HG03066 (cell line): ENCODE results near the gene DIS3L.
A peak's percentile ranks its signal among the peaks of the same experiment; 100 is the strongest.
"Not testable (repeated sequence)": the region's sequence is repeated elsewhere in the genome, so short reads cannot be mapped to it uniquely, and the experiment has no call there.

ENCODE experiments used
- ATAC-seq: cut with Tn5 transposase; IDR thresholded peaks from one replicate; pipeline ENCODE4 v1.9.1; 2021; ENCODE audit warnings: low read depth; ENCODE audit not compliant: unreplicated experiment

Gene DIS3L

DNA sequence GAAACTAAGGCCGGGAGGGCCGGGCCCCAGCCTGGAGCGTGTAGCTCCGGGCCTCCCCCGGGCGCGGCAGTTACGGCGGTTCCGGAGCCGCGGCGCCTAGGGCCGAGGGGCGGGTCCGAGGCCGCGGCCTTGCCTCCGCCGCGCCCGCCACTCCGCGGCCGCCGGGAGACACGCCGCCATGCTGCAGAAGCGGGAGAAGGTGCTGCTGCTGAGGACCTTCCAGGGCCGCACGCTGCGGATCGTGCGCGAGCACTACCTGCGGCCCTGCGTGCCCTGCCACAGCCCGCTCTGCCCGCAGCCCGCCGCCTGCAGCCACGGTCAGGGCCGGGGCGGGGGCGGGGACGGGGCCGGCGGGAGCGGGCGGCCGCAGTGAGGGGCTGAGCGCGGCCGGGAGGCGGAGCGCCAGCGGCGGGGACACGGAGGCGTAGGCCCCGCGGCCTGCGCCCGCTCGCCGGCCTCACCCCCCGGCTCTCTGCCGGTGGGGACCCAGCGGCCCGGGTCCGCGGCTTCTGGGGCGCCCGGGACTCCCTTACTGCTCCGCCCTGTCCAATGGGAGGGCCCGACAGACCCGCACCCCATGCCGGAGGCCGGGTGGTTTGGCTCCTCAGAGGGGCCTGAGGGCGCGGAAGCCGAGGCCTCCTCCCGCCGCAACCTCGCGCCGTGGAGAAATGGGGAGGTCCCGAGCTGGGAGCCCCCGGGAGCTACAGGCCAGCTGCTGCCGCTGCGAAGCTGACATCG lies at the start of gene DIS3L:
Gene DIS3L (plus strand): TSS at position 150 of the 738 bp plus-strand sequence. CDS start 29 bp downstream, at position 179.
- ATAC-seq, result peak; percentile 54

DNA sequence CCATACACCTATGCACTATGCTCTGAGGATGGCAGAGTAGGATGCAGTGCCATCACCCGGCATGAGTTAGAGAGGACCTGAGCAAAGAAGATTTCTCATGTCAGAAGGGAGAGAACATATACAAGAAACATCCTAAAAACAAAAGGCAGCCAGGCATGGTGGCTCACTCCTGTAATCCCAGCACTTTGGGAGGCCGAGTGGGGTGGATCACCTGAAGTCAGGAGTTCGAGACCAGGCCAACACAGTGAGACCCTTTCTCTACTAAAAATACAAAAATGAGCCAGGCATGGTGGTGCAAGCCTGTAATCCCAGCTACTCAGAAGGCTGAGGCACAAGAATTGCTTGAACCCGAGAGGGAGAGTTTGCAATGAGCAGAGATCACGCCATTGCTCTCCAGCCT lies 47.5 kb upstream of the DIS3L start:
- ATAC-seq, result not testable (repeated sequence)

DNA sequence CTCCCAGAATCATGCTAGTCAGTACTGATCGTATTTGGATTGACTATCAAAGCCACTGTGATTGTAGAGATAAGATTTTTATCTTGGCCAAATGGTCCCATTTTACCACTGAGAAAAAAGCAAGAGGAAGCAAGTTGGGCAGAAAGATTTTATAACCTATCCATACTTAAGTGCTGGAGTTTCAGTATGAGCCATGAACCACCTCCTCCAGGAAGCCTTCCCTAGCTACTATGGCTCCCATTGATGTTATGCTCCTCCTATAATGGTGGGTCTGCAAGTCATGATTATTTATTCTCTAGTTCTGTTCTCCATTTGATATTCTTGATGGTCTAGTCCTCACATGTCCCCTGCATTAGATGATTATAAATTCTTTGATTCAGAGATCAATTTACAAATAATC lies 46.4 kb upstream of the DIS3L start:
- ATAC-seq, result no peak

DNA sequence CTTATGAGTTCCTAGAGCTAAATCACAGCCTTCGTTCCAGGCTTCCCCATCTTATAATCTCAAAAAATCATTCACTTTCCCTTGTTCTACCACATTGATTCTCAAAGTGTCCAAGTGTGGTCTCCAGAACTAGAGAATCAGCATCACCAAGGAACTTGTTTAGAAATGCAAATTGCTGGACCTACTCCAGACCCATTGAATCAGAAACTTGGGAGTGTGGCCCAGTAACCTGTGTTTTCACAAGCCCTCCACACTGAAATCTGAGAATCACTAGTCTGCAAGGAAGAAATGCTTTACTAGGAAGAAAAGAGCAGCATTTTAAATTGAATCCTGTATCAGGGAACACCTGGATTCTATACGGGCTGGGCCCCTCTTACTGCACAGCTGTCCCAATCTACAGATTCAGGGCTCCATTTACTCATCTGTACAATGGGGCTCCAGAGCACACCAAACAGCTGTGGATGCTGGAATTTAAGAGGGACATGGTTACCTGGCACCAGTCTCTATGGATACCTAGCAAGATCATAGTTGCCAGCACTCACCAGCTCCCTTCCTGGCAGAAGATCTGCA lies 43.7 kb upstream of the DIS3L start:
- ATAC-seq, result no peak

DNA sequence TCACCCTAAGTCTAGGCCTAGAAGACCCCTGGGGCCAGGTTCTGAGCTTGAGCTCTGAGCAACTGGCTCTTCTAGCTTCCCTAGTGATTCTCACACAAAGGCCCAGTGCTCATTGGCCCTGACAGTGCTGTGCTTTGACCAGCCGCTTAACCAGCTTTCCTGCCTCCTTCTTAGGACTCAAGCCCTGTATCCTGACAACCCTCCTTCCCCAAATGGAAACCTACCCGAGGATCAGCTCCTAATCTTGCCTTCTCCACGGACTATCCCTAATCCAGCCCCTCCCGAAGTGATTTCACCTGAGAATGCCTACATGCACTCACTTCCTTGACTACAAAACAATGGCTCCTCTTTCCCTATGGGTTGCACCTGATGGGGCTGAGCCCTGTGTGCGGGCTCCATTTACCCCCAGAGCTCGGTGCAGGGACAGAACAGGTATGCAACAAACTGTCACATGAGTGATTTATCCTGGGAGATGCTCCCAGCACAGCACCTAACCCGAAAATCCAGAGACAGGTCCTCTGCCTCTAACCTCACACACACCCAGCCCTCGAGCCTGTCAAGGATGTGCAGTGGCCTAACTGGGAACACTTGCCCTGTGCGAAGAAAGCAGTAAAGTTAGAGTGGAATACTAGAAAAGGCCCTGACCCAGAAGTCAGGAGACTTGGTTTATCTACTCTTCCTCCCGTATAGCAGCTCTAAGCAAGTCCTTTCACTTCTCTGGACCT lies 42.1 kb upstream of the DIS3L start:
- ATAC-seq, result no peak

DNA sequence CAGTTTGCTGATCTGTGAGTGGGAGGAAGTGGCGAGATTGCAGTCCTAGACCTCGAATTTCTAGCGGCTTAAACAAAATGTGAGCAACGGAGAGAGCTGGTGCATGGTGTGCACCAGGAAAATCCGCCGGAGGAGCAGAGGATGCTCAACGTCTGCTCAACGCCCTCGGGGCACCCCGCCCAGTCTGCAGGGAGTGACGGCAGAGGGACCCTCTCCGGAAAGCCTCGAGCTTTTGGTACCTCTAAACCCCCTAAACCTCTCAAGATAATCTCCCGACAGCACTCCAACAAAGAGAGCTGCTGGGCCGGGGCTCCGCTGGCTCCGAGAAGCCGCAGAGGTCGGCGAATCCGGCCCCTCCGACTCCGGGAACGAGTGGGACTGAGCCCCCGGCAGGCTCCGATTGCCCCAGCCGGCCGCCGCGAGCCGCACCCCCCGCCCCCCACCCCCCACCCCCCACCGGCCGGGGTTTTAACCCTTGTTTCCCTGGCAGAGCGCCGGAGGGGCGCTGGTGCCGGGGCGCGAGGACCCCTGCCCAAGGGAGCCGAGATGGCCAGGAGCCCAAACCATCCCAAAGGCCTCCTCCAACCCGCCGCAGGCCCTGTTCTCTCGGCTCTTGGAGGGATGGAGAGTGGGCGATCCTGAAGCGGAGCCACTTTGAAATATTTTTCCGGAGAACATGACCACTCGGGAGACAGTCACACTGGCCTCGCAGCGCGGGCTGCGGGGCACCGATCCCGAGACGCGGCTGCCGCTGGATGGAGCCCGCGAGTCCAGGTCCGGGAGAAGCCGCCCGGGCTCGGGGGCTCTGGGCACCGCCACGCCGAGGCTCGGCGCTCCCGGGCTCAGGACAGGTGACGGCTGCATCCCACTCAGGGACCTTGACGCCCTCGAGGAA lies 41.3 kb upstream of the DIS3L start:
- no peak for ATAC-seq

DNA sequence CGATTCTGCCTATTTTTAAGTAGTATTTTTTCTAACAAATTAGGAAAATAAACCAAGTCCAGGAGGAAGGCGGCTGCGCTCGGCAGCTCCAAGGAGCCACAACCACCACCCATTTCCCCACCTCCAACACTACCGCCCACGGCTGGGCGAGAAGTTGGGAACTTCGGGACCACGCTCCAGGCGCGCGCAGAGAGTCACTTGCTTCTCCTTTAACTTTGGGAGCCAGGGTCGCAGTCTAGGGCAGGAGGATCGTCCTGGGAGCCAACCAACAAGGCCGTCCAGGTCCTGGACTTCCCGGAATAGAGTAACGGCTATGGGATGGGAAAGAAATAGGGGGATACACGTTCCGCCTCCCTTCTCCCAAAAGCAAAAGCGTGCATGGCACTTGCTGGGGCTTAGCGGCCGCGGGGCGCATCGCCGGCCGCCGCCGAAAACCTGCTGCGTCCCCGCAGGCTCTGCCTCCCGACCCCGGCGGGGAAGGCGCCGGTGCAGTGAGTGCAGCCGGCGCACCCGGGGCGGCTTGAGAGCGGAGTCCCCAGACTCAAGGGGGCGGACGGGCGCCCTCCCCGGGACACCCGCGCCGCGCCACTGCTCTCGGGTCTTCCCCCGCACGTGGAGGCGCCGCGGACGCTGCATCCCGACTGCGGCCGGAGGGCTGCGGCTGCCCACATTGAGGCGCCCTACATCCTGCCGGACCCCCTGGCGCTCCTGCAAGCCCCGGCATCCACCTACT lies 40.5 kb upstream of the DIS3L start:
- no peak for ATAC-seq

DNA sequence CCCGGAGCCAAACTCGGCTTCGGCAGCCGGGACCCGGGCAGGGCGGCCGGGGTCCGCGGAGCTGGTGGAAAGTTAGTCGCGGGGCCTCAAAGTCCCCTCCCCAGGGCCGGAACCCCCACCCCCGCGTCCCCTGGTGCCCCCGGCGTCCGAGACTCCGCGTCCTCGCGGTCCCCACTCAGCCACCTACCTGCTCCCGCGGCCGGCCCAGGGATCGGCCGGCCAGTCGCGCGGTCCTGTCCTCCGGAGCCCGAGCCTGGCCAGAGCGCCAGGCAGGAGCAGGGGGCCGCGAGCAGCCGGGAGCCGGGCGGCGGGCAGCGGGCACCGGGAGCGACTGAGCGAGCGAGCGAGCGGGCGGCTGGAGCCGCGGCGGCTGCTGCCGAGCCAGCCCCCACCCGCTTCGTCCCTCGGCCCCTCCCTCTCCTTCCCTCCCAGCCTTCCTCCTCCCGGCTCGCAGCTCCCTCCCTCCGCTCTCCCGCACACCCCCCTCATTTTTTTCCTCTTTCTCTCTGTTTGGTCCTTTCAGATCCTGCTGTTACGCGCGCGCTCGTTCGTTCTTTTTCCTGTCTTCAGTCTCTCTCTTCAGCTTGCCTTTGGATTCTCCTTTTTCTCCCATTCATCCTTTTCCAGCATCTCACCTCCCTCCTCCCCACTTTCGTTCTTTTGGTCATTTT lies 39.8 kb upstream of the DIS3L start, which contains the start of gene MEGF11:
Gene MEGF11 (minus strand): TSS at position 333 of the 671 bp plus-strand sequence. CDS start 125,347 bp downstream, outside the sequence.
- no peak for ATAC-seq

DNA sequence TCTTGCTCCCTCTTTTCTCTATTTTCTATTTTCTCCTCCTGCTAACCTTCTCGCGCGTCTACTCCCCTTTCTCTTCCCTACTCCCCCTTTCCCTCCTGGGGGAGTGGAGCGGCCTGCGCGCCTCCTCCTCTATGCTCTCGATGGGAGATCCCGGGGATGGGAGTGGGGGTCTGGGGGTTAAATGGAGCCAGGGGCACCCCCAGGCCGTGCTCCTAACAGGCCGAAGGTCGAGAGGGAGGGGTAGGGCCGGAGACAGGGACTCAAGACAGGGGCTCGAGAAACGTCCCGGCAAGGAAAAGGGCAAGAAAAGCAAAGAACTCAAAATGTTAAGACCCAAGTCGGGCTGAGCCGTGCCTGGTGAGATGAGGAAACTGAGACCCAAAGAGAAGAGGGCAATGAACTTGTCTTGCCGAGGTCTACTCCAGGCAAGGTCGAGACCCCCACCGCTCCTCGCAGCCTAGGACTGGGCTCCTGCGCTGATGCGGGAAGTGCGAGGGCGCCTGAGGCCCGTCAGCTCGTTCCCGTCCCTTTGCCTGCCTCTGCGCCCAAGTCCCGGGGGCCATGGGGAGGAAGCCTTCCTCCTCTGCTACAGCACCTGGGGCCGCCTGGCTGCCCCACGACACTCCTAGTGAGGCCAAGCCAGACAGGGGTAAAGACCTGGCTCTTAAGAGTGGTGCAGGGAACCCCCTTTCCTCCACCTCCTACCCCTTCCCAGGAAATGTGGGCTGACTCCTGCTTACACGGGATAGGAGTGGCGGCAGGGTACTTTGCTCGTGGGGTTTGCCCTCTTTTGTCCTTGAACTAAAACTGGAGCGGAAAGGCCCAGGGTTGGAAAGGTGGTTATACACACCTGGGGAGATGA lies 39.0 kb upstream of the DIS3L start:
- ATAC-seq, result no peak

DNA sequence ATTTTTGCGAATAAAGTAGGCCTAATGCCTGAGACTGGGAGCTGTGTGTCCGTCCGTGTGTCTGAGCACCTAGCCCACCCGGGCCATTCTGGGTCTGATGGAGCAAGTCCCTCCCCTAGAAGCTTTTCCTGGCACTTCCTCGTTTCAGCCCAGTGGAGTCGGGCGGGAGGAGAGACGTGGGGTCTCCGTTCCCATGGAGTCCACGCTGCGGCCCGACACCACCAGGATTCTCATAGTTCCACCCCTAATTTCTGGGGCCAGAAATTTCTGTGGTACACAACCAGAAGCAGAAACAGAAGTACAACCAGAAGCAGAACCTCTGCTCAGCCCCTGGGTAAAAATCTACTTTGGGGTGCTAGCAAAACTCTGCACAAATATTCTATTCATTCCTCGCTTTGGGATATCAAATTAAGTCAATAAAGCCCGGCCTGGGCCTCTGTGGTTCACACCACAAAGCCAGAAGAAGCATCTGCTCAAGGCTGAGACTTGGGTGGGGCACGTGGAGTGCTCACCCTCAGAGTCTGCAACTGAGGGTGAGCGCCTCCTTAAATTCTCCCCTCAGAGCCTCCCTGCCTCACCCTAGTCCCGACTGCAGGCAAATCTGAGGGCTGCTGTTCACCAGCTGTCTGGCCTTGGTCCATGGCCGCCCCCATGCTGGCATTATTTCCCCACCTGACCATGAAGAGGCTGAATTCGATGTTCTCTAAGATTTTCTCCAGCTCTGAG lies 38.3 kb upstream of the DIS3L start:
- no peak for ATAC-seq

DNA sequence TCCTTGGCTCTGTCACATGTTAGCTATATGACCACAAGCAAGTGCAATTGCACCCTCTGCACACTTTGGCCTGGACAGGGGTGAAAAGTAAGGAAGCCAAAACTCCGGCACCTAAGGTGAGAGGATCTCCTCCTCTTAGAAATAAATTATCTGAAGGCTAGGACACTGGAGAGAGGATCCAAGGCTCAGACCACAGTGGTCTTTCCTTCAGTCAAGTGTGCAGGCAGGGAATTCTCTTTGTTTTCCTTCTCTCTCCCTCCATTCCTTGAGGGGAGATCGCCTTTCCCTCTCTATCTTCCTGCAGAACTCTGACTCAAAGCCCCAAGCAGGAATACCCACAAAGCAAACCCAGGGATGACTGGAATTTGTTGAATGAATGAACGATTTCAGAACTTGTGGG lies 36.7 kb upstream of the DIS3L start:
- no peak for ATAC-seq

DNA sequence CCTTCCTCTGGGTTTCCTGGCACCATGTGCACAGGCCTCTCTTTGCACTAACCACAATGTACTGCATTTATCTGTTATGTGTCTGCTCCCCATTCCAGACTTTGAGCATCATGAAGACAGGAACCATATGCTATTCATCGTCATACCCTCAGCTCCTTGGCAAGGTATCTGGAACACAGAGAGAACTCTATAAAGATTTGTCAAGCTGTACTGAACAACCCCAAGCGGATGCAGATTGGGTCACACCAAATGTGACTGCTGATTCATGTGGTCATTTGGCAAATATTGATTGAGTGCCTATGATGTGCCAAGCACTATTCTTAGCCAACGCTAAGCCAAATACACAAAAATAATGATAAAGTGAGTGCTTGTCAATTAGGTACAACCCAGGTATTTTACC lies 32.3 kb upstream of the DIS3L start:
- no peak for ATAC-seq

DNA sequence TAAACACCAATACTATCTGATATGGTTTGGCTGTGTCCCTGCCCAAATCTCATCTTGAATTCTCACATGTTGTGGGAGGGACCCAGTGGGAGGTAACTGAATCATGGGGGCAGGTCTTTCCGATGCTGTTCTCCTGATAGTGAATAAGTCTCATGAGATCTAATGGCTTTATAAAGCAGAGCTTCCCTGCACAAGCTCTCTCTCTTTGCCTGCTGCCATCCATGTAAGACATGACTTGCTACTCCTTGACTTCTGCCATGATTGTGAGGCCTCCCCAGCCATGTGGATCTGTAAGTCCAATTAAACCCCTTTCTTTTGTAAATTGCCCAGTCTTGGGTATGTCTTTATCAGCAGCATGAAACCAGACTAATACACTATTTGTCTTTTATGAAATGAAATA lies 30.5 kb upstream of the DIS3L start:
- ATAC-seq, result not testable (repeated sequence)

DNA sequence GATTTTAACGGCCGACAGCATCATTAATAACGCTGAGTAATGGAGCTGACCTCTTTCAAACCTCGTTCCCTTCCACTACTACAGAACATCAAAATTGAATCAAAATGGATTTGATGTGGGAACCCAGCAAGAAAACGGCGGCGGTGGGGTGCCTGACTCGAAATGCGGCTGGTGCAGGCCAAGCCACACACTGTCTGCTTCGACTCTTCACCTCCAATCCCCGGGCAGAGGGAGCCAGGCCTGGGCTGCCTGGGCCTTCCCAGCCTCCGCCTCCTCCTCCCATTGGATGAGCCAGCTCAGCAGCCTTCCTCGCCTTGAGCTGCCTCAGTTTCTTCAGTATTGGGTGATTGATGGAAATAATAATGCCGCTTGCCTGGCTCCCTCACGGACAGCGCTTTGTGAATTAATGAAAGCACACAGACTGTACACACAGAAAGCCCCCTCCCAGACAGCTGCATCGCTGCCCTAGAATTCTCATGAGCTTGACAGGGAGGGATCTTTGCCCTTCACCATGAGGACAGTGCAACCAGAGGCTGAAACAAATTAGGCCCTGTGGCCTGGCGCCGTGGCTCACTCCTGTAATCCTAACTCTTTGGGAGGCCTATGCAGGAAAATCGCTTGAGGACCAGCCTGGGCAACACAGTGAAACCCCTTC lies 28.4 kb upstream of the DIS3L start:
- no peak for ATAC-seq

DNA sequence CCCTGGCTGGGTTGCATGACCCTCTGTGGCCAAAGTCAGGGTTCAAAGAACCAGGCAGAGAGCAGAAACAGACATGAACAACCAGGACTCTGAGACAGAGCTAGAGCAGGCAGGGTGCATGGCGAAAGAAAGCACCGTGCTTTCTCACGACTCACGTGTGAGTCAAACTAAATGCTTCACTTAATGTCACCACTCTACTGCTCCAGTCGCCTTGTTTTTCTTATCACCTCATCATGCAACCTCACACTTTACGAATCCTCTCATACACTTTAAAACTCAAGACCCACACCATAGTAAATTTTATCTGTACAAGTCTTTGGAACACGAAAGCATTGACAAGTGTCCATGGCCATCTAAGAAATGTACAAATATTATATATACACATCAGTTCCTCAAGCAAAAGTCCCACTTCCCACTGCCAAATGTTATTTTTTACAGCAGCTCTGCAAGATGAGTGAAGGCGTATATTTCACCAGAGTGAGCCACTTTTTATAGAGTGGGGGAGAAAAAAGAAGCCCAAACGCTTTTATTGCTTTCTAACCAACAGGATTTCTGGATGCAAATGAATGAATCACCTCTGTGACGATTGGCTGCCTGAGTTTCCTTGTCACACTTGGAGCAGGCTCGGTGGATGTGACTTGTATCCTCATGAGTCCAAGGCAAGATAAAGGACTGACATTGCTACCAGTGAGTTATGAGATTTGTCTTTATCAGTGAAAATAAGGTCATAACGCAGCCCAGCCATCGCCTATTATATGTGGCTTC lies 23.9 kb upstream of the DIS3L start:
- no peak for ATAC-seq

DNA sequence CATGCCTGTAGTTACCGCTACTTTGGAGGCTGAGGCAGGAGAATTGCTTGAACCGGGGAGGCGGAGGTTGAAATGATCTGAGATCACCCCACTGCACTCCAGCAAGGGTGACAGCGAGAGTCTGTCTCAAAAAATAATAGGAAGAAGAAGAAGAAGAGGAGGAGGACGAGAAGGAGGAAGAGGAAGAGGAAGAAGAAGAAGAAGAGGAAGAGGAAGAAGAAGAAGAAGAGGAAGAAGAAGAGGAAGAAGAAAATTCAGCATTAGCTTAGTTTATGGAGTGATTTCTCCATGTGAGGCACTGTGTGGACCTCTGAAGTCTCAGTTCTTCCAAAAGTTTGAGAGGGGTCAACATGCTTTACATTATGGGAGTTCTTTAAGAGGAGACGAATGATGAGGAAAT lies 22.4 kb upstream of the DIS3L start:
- ATAC-seq, result no peak

DNA sequence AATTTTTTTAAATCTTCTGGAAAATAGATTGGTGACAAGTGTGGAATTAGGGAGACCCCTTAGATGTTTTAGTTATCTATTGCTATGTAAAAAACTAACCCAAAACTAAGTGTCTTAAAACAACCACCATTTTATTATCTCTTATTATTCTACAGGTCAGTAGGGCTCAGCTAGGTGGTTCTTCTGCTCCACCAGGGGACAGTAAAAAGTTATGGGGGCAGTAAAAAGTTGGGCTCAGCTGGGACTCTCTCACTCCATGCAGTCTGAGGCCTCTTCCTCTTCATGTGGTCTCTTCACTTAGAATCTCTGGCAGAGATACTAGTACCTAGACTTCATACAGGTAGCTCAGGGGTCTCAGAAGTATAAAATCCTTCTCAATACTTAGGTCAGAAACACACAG lies 18.0 kb upstream of the DIS3L start:
- ATAC-seq, result no peak
